ENCODE results near the gene CD6. TPM values are rescaled to one million over a fixed set of nuclear protein-coding genes. Genes with fewer than 3 reads are reported as not detected.

CD6 gene
- total and polyA plus RNA-seq, 2 of the 8 experiments (the other 6 are each of a cell fraction or from before 2014, with no cell fraction given) = 0.03 TPM; not detected in 1

DNA sequence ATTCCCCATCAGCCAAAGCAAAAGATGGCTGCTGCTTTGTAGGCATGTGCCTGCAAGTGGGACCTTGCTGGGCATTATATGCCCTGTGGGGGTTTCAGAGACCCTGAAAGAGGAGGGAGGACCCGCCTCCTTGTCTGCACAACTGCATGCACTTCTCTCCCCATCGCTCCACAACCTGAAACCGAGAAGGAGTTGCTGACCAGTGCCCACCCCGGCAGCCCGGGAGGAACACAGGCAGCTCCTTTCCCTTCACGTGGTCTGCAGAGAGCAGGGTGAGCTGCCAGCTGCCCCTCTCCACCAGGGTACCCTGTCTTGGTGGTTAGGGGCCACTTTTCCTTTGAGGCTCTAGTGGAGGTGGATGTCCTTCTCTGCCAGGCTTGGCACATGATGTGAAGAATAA, 48.6 kb upstream of the CD6 start (continued):
- TF ChIP-seq SAP30 (IDR thresholded peaks at IDR 0.05; ENCODE audit: insufficient read depth, insufficient replicate concordance, low read length) = no peak
- no peak for TF ChIP-seq KDM5A (IDR thresholded peaks at IDR 0.05; ENCODE audit: low read length)
- TF ChIP-seq SP2 (IDR thresholded peaks at IDR 0.05; ENCODE audit: low read length) = no peak
- TF ChIP-seq KDM1A (IDR thresholded peaks at IDR 0.05; ENCODE audit: borderline replicate concordance, low read length) = no peak
- no peak for TF ChIP-seq BACH1 (IDR thresholded peaks at IDR 0.05; ENCODE audit: low read length)
- TF ChIP-seq CBX5 (IDR thresholded peaks at IDR 0.05; ENCODE audit: low read depth, low read length) = no peak

Measured in H1 (cell line).